K562 (cell line): ENCODE measurements around the gene TMLHE.
"Not testable (repeated sequence)": the region's sequence is repeated elsewhere in the genome, so short reads cannot be mapped to it uniquely, and the experiment has no call there.

Experiments used
- CCNT2 ChIP-seq: IDR thresholded peaks from 2 replicates; pipeline ENCODE4 v1.6.1; 2011; ENCODE audit warnings: borderline replicate concordance, low read depth, mild to moderate bottlenecking, moderate library complexity, mixed read lengths, low read length; ENCODE audit not compliant: insufficient read length; ENCODE audit errors: extremely low read depth
- CHD4 ChIP-seq: fragments of 200-600 bp; sonication (generic); IDR thresholded peaks from 3 replicates; pipeline ENCODE4 v1.6.1; 2012; ENCODE audit warnings: low read depth, mild to moderate bottlenecking, mixed read lengths, low read length, inconsistent platforms; ENCODE audit not compliant: insufficient read depth, insufficient replicate concordance, poor library complexity, severe bottlenecking
- KLF10 ChIP-seq: fragments of 250-450 bp; sonication (Bioruptor Pico); IDR thresholded peaks from 2 replicates; pipeline ENCODE4 v1.6.1; 2021; ENCODE audit warnings: matching md5 sums
- LARP7 ChIP-seq: fragments of 450-650 bp; IDR thresholded peaks from 2 replicates; pipeline ENCODE4 v1.6.1; 2016
- MAFF ChIP-seq: IDR thresholded peaks from 2 replicates; pipeline ENCODE4 v1.6.1; 2012; ENCODE audit warnings: low read length, improper control_type of control experiment
- NCOA4 ChIP-seq: fragments of 450-650 bp; IDR thresholded peaks from 2 replicates; pipeline ENCODE4 v1.6.1; 2018; ENCODE audit warnings: mild to moderate bottlenecking; ENCODE audit not compliant: partially characterized antibody
- POLR2A ChIP-seq: fragments of 450-650 bp; conservative IDR thresholded peaks from 2 replicates; pipeline ENCODE4 v1.6.1; 2016
- SMC3 ChIP-seq: conservative IDR thresholded peaks from 2 replicates; pipeline ENCODE4 v1.6.1; 2011; ENCODE audit warnings: low read depth, low read length, improper control_type of control experiment; ENCODE audit not compliant: insufficient read depth
- U2AF1 ChIP-seq: fragments of 200-400 bp; formaldehyde crosslinking; optimal IDR thresholded peaks from 2 replicates; pipeline ENCODE3; 2017; ENCODE audit warnings: mild to moderate bottlenecking, low read depth, low read length, moderate library complexity
- ZNF232 ChIP-seq: sonication (generic); formaldehyde crosslinking; IDR thresholded peaks from 2 replicates; pipeline ENCODE4 v1.8.0; 2022; ENCODE audit warnings: mild to moderate bottlenecking, missing genetic modification reagents
- ZNF696 ChIP-seq: fragments of 250-450 bp; sonication (Bioruptor Pico); conservative IDR thresholded peaks from 2 replicates; pipeline ENCODE4 v1.4.0; 2020; ENCODE audit warnings: mild to moderate bottlenecking, moderate library complexity
- TF ChIP-seq, protein P1 (sequence below): IDR thresholded peaks from 2 replicates; pipeline ENCODE4 v1.6.1; 2016; ENCODE audit warnings: missing genetic modification characterization, missing compliant biosample characterization
- TF ChIP-seq, protein P2 (sequence below), 3 experiments: IDR thresholded peaks in 2 of 3; conservative IDR thresholded peaks in 1 of 3; 2 replicates each; pipeline ENCODE4 v1.5.1; 2011 to 2012; ENCODE audit warnings: low read length in 3 of 3, mild to moderate bottlenecking in 3 of 3, control low read depth in 2 of 3, improper control_type of control experiment in 1 of 3, inconsistent platforms in 1 of 3, low read depth in 1 of 3, mixed read lengths in 1 of 3, moderate library complexity in 1 of 3; ENCODE audit not compliant: insufficient read depth in 2 of 3
- TF ChIP-seq, protein P3 (sequence below), 3 experiments: fragments of 200-800 bp in 1 of 3; fragments of 250-450 bp in 1 of 3; fragments of 450-650 bp in 1 of 3; sonication (Bioruptor Pico) in 1 of 3; sonication (Bioruptor generic) in 1 of 3; formaldehyde crosslinking in 1 of 3; IDR thresholded peaks; 2 replicates each; pipeline versions ENCODE4 v1.6.1 to v1.8.0; 2016 to 2022; ENCODE audit warnings: mild to moderate bottlenecking in 2 of 3, missing genetic modification characterization in 2 of 3, missing compliant biosample characterization in 1 of 3, moderate library complexity in 1 of 3

DNA sequence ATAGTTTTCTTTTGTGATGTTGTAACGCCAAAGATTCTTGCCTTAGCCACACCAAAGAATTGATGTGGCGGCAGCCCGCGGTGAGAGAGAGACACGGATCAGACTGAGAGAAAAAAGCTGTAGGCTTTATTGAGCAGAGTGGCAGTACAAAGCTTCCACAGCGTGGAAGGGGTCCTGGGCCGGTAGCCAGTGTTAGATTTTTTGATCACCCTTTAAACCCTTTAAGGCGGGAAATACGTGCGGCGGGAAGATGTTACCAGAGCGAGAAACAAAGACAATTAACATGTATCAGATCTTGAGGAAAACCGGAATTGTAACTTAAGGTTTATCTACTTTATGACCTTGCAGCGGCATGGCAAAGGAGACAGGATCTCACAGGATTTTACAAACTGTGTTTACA, 28.6 kb upstream of the TMLHE start:
- not testable (repeated sequence) for TF ChIP-seq ZNF696 (CRISPR knock-in tag); SMC3; POLR2A; CCNT2; ZNF232 (CRISPR knock-in tag); CHD4; KLF10 (CRISPR knock-in tag); LARP7; MAFF; NCOA4; U2AF1
- TF ChIP-seq, protein P1, sequence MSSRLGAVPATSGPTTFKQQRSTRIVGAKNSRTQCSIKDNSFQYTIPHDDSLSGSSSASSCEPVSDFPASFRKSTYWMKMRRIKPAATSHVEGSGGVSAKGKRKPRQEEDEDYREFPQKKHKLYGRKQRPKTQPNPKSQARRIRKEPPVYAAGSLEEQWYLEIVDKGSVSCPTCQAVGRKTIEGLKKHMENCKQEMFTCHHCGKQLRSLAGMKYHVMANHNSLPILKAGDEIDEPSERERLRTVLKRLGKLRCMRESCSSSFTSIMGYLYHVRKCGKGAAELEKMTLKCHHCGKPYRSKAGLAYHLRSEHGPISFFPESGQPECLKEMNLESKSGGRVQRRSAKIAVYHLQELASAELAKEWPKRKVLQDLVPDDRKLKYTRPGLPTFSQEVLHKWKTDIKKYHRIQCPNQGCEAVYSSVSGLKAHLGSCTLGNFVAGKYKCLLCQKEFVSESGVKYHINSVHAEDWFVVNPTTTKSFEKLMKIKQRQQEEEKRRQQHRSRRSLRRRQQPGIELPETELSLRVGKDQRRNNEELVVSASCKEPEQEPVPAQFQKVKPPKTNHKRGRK (tag): not testable (repeated sequence)
- TF ChIP-seq, protein P2, sequence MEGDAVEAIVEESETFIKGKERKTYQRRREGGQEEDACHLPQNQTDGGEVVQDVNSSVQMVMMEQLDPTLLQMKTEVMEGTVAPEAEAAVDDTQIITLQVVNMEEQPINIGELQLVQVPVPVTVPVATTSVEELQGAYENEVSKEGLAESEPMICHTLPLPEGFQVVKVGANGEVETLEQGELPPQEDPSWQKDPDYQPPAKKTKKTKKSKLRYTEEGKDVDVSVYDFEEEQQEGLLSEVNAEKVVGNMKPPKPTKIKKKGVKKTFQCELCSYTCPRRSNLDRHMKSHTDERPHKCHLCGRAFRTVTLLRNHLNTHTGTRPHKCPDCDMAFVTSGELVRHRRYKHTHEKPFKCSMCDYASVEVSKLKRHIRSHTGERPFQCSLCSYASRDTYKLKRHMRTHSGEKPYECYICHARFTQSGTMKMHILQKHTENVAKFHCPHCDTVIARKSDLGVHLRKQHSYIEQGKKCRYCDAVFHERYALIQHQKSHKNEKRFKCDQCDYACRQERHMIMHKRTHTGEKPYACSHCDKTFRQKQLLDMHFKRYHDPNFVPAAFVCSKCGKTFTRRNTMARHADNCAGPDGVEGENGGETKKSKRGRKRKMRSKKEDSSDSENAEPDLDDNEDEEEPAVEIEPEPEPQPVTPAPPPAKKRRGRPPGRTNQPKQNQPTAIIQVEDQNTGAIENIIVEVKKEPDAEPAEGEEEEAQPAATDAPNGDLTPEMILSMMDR (IDR thresholded peaks at IDR 0.05 in 2 of 3, conservative IDR thresholded peaks at IDR 0.05 in 1 of 3; ENCODE audit: insufficient read depth in 2 of 3, low read depth in 1 of 3, low read length in 3 of 3): not testable (repeated sequence)
- TF ChIP-seq, protein P3, sequence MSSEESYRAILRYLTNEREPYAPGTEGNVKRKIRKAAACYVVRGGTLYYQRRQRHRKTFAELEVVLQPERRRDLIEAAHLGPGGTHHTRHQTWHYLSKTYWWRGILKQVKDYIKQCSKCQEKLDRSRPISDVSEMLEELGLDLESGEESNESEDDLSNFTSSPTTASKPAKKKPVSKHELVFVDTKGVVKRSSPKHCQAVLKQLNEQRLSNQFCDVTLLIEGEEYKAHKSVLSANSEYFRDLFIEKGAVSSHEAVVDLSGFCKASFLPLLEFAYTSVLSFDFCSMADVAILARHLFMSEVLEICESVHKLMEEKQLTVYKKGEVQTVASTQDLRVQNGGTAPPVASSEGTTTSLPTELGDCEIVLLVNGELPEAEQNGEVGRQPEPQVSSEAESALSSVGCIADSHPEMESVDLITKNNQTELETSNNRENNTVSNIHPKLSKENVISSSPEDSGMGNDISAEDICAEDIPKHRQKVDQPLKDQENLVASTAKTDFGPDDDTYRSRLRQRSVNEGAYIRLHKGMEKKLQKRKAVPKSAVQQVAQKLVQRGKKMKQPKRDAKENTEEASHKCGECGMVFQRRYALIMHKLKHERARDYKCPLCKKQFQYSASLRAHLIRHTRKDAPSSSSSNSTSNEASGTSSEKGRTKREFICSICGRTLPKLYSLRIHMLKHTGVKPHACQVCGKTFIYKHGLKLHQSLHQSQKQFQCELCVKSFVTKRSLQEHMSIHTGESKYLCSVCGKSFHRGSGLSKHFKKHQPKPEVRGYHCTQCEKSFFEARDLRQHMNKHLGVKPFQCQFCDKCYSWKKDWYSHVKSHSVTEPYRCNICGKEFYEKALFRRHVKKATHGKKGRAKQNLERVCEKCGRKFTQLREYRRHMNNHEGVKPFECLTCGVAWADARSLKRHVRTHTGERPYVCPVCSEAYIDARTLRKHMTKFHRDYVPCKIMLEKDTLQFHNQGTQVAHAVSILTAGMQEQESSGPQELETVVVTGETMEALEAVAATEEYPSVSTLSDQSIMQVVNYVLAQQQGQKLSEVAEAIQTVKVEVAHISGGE (CRISPR knock-in tag; IDR thresholded peaks at IDR 0.05): not testable (repeated sequence)
